Activated CD4-positive, alpha-beta T cell treated with anti-CD3 and anti-CD28 coated beads for 1 hour (primary cell): ENCODE results near the gene TGIF2.
"Not testable (repeated sequence)": the region's sequence is repeated elsewhere in the genome, so short reads cannot be mapped to it uniquely, and the experiment has no call there.

ENCODE experiments used
- DNase-seq: peaks from one replicate; pipeline ENCODE4 v3.0.0-alpha.2; 2020

Gene TGIF2

GRCh38 chr20:36620917-36621316 lies 47.5 kb downstream of the TGIF2 start:
- DNase-seq: no peak

GRCh38 chr20:36623444-36623843 lies 50.0 kb downstream of the TGIF2 start:
- no peak for DNase-seq

- DNase-seq: no peak
These were observed 50.9 kb downstream of the TGIF2 start for GRCh38 chr20:36624068-36624943.

GRCh38 chr20:36624944-36625324 lies 51.5 kb downstream of the TGIF2 start:
- no peak for DNase-seq

GRCh38 chr20:36628076-36628475 lies 54.7 kb downstream of the TGIF2 start:
- no peak for DNase-seq

- peak; percentile 22 for DNase-seq
These were observed 56.6 kb downstream of the TGIF2 start for GRCh38 chr20:36629719-36630681.

- DNase-seq: no peak
These were observed 58.2 kb downstream of the TGIF2 start for GRCh38 chr20:36631646-36632045.

GRCh38 chr20:36632147-36632486 lies 58.7 kb downstream of the TGIF2 start:
- DNase-seq: no peak

- no peak for DNase-seq
These were observed 59.3 kb downstream of the TGIF2 start for GRCh38 chr20:36632487-36633284.

- DNase-seq: no peak
These were observed 59.9 kb downstream of the TGIF2 start for GRCh38 chr20:36633285-36633772.

GRCh38 chr20:36634342-36634741 lies 60.9 kb downstream of the TGIF2 start:
- no peak for DNase-seq

- not testable (repeated sequence) for DNase-seq
These were observed 65.5 kb downstream of the TGIF2 start for GRCh38 chr20:36638876-36639400.

- DNase-seq: no peak
These were observed 68.1 kb downstream of the TGIF2 start for GRCh38 chr20:36641506-36641843.

- DNase-seq: no peak
These were observed 68.7 kb downstream of the TGIF2 start for GRCh38 chr20:36642136-36642535.
